Measurements from ENCODE around the gene PLIN5.
"Not testable (repeated sequence)": the region's sequence is repeated elsewhere in the genome, so short reads cannot be mapped to it uniquely, and the experiment has no call there.

The PLIN5 gene

GRCh38 chr19:4529924-4530522, 5.0 kb downstream of the PLIN5 start:
- in situ Hi-C loops (cut with HindIII; ENCODE audit: low pct_ligation_motif_present, low pct_unique_long_range_greater_than_20kb, low sequenced_read_pairs): no loop called here
- no peak for DNase-seq

DNA sequence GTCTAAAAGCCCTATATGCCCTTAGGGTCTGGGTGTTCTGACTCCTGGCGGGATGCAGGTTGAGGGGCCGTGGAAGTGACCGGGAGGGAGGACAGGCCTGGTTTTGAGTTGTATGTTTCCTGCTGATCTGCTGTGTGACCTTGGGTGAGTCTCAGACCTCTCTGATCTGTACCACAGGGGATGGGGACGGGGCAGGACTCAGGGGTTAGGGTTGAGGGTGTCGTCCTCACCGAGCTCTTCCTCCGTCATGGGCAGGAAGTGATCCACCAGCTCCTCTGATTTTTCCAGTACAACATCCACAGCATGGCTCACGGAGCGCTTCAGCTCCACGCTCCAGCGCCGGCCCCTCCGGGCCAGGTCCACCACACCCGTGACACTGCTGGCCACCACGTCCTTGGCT, 6.2 kb downstream of the PLIN5 start:
- in situ Hi-C loops (cut with HindIII; ENCODE audit: low pct_ligation_motif_present, low pct_unique_long_range_greater_than_20kb, low sequenced_read_pairs): no loop called here
- DNase-seq: no peak

- DNase-seq; in situ Hi-C loops (cut with HindIII; ENCODE audit: low pct_ligation_motif_present, low pct_unique_long_range_greater_than_20kb, low sequenced_read_pairs): not testable (repeated sequence)
These were observed 7.6 kb downstream of the PLIN5 start for GRCh38 chr19:4527377-4527776.

DNA sequence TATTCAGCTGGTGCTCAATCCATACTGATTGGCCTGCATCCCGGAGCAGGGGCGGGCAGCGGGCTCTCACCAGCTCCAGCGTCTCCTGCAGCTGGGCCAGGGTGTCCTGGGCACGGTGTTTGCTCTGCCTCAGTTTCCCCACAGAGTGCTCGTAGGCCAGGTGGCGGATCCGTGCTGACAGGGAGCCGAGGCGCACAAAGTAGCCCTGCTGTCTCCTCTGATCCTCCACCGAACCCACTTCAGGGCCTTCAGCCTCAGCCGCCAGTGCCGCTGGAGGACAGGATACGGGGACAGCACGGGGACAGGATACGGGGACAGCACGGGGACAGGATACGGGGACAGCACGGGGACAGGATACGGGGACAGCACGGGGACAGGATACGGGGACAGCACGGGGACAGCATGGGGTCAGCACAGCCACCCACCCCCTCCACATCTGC, 9.4 kb downstream of the PLIN5 start:
- in situ Hi-C loops (cut with HindIII; ENCODE audit: low pct_ligation_motif_present, low pct_unique_long_range_greater_than_20kb, low sequenced_read_pairs): no loop called here

GRCh38 chr19:4524808-4525562, 10.0 kb downstream of the PLIN5 start:
- peak; percentile 44 for DNase-seq

More for the DNA sequence above, 9.4 kb downstream of the PLIN5 start:
- DNase-seq: no peak

GRCh38 chr19:4523306-4524110, 11.5 kb downstream of the PLIN5 start:
- peak; percentile 43 for DNase-seq
- in situ Hi-C loops (cut with HindIII; ENCODE audit: low pct_ligation_motif_present, low pct_unique_long_range_greater_than_20kb, low sequenced_read_pairs): no loop called here

More at GRCh38 chr19:4524808-4525562, 10.0 kb downstream of the PLIN5 start:
- in situ Hi-C loops (cut with HindIII; ENCODE audit: low pct_ligation_motif_present, low pct_unique_long_range_greater_than_20kb, low sequenced_read_pairs): no loop called here

GRCh38 chr19:4522291-4523002, 12.6 kb downstream of the PLIN5 start:
- no peak for DNase-seq
- in situ Hi-C loops (cut with HindIII; ENCODE audit: low pct_ligation_motif_present, low pct_unique_long_range_greater_than_20kb, low sequenced_read_pairs): no loop called here

- in situ Hi-C loops (cut with HindIII; ENCODE audit: low pct_ligation_motif_present, low pct_unique_long_range_greater_than_20kb, low sequenced_read_pairs): no loop called here
- no peak for DNase-seq
These were observed 13.2 kb downstream of the PLIN5 start for GRCh38 chr19:4521888-4522242.

GRCh38 chr19:4521170-4521887, 13.7 kb downstream of the PLIN5 start:
- in situ Hi-C loops (cut with HindIII; ENCODE audit: low pct_ligation_motif_present, low pct_unique_long_range_greater_than_20kb, low sequenced_read_pairs): no loop called here
- DNase-seq: no peak

GRCh38 chr19:4519521-4520277, 15.3 kb downstream of the PLIN5 start:
- no peak for DNase-seq
- in situ Hi-C loops (cut with HindIII; ENCODE audit: low pct_ligation_motif_present, low pct_unique_long_range_greater_than_20kb, low sequenced_read_pairs): no loop called here

GRCh38 chr19:4519172-4519496, 15.9 kb downstream of the PLIN5 start:
- DNase-seq: no peak
- in situ Hi-C loops (cut with HindIII; ENCODE audit: low pct_ligation_motif_present, low pct_unique_long_range_greater_than_20kb, low sequenced_read_pairs): no loop called here

- DNase-seq: no peak
- in situ Hi-C loops (cut with HindIII; ENCODE audit: low pct_ligation_motif_present, low pct_unique_long_range_greater_than_20kb, low sequenced_read_pairs): no loop called here
These were observed 16.5 kb downstream of the PLIN5 start, which contains the start of gene PLIN4 for GRCh38 chr19:4518345-4519171. PLIN4 (minus strand) TSS chr19:4518486; CDS start chr19:4518272, 214 bp downstream.

DNA sequence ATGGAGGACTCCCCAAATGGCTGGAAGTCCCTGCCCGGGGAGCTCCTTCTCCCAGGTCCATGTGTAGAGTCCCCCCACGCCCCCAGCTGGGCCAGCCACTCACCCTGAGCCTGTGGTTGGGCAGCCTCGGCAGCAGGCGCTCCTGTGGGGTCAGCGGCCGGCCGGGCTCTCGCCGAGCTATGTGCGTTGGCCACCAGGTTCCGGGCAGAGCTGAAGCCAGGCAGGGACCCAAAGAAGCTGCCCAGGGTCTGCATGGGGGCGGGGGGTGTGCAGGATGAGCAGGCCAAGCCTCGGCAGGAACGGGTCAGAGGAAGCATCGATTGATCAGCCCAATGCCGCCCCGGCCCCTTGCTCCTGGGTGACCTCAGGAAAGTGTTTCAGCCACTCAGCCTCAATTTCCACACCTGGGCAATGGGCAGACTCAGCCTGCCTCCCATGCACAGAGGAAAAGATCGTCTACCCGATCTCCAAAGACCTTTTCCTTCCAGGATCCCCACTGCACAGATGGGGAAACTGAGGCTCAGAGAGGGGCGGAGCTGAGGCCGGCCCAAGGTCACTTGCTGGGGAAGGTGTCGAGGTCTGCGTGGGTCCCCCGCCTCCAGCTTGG, 17.5 kb downstream of the PLIN5 start:
- in situ Hi-C loops (cut with HindIII; ENCODE audit: low pct_ligation_motif_present, low pct_unique_long_range_greater_than_20kb, low sequenced_read_pairs): no loop called here
- no peak for DNase-seq

- in situ Hi-C loops (cut with HindIII; ENCODE audit: low pct_ligation_motif_present, low pct_unique_long_range_greater_than_20kb, low sequenced_read_pairs): no loop called here
- no peak for DNase-seq
These were observed 18.1 kb downstream of the PLIN5 start for GRCh38 chr19:4516939-4517300.

GRCh38 chr19:4516199-4516938, 18.7 kb downstream of the PLIN5 start:
- DNase-seq: no peak
- in situ Hi-C loops (cut with HindIII; ENCODE audit: low pct_ligation_motif_present, low pct_unique_long_range_greater_than_20kb, low sequenced_read_pairs): no loop called here

DNA sequence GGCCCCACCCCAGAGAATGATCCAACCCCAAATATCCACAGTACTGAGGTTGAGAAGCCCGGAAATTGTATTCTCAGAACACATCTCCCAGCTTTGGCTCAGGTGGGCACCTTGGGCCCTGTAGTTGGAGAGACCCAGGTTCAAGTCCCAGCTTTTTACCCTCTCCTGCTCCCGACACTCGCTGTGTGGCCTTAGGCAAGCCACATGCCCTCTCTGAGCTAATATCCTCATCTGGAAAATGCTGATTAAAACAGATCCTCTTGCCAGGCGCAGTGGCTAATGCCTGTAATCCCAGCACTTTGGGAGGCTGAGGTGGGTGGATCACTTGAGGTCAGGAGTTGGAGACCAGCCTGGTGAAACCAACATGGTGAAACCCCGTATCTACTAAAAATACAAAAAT, 19.3 kb downstream of the PLIN5 start:
- DNase-seq: no peak
- in situ Hi-C loops (cut with HindIII; ENCODE audit: low pct_ligation_motif_present, low pct_unique_long_range_greater_than_20kb, low sequenced_read_pairs): no loop called here

Data from ACHN (cell line).